SH-SY5Y (cell line): ENCODE measurements around the gene FOSB.

Experiments
- GATA2 ChIP-seq: IDR thresholded peaks from 2 replicates; pipeline ENCODE4 v1.6.1; 2011; ENCODE audit warnings: mild to moderate bottlenecking, low read depth, low read length
- GATA3 ChIP-seq: IDR thresholded peaks from 2 replicates; pipeline ENCODE4 v1.6.1; 2011; ENCODE audit warnings: low read depth, mild to moderate bottlenecking, low read length, moderate library complexity

Gene FOSB

GRCh38 chr19:45508861-45509691, 41.3 kb downstream of the FOSB start:
- TF ChIP-seq GATA2 (no peak), GATA3 (no peak)

GRCh38 chr19:45509692-45510015, 41.9 kb downstream of the FOSB start:
- TF ChIP-seq GATA2 (no peak), GATA3 (no peak)

GRCh38 chr19:45511074-45511473, 43.3 kb downstream of the FOSB start:
- no peak for TF ChIP-seq GATA3
- TF ChIP-seq GATA2: no peak

- TF ChIP-seq GATA2 (no peak), GATA3 (no peak)
Observed at GRCh38 chr19:45512881-45513483, 45.2 kb downstream of the FOSB start.

GRCh38 chr19:45514376-45515051, 46.7 kb downstream of the FOSB start:
- no peak for TF ChIP-seq GATA2
- no peak for TF ChIP-seq GATA3

- TF ChIP-seq GATA2: no peak
- TF ChIP-seq GATA3: no peak
Observed at GRCh38 chr19:45515081-45515624, 47.4 kb downstream of the FOSB start.

- no peak for TF ChIP-seq GATA2
- no peak for TF ChIP-seq GATA3
Observed at GRCh38 chr19:45515807-45516401, 48.1 kb downstream of the FOSB start.

- TF ChIP-seq GATA3: no peak
- no peak for TF ChIP-seq GATA2
Observed at GRCh38 chr19:45517238-45517637, 49.4 kb downstream of the FOSB start.

GRCh38 chr19:45517641-45518468, 50.1 kb downstream of the FOSB start:
- no peak for TF ChIP-seq GATA2
- no peak for TF ChIP-seq GATA3

- TF ChIP-seq GATA3 (no peak), GATA2 (no peak)
Observed at GRCh38 chr19:45518469-45518826, 50.7 kb downstream of the FOSB start.

- TF ChIP-seq GATA2 (no peak), GATA3 (no peak)
Observed at GRCh38 chr19:45522010-45522941, 54.5 kb downstream of the FOSB start.

- TF ChIP-seq GATA3 (no peak), GATA2 (no peak)
Observed at GRCh38 chr19:45523642-45524256, 56.0 kb downstream of the FOSB start.
